Measurements from ENCODE around the gene ATOX1.
"Not testable (repeated sequence)": the region's sequence is repeated elsewhere in the genome, so short reads cannot be mapped to it uniquely, and the experiment has no call there.

ATOX1 gene

DNA sequence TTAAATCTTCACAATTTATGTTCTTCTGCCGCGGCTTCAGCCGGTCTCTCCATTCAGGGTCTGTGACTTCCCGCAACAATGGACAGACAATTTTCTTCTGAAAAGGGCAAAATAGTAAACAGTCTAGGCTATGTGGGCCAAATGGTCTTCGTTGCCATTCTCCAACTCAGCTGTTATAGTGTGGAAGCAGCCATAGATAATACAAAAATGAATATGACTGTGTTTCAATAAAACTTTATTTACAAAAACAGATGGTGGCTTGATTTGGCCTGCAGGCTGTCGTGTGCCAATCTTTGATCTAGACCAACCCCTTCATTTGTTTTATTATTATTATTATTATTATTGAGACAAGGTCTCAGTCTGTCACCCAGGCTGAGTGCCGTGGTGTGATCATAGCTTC is 28.1 kb downstream of the ATOX1 start:
- H3K36me3 ChIP-seq (ENCODE audit: control insufficient read depth, insufficient read depth, low read length) = no peaks in the 10 kb centered on the region
- no peaks in the 10 kb centered on the region for H3K4me1 ChIP-seq (ENCODE audit: control insufficient read depth, insufficient read depth, low read length)
- no peaks in the 10 kb centered on the region for H3K27me3 ChIP-seq (ENCODE audit: control insufficient read depth, insufficient read depth, low read length)
- no peak overlapping the region for H3K9ac ChIP-seq (ENCODE audit: low read depth, low read length)
- H3K9me3 ChIP-seq (ENCODE audit: control insufficient read depth, insufficient read depth, low read length) = peaks cover 5% of the 10 kb centered on the region
- H3K27ac ChIP-seq (ENCODE audit: low read depth, low read length) = no peak overlapping the region
- H3K4me3 ChIP-seq (ENCODE audit: low read depth, low read length) = no peak overlapping the region; the same call in 1 of the 2 replicates

DNA sequence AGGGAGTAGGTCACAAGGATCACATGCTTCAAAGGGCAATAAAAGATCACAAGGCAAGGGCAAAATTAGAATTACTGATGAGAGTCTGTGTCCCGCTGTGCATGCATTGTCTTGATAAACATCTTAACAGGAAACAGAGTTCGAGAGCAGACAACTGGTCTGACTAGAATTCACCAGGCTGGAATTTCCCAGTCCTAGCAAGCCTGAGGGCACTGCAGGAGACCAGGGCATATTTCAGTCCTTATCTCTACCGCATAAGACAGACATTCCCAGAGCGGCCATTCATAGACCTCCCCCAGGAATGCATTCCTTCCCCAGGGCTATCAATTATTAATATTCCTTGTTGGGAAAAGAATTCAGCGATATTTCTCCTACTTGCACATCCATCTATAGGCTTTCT is 28.8 kb downstream of the ATOX1 start:
- H3K4me3 ChIP-seq (ENCODE audit: low read depth, low read length); H3K9me3 ChIP-seq (ENCODE audit: control insufficient read depth, insufficient read depth, low read length); H3K4me1 ChIP-seq (ENCODE audit: control insufficient read depth, insufficient read depth, low read length); H3K9ac ChIP-seq (ENCODE audit: low read depth, low read length); H3K36me3 ChIP-seq (ENCODE audit: control insufficient read depth, insufficient read depth, low read length); H3K27me3 ChIP-seq (ENCODE audit: control insufficient read depth, insufficient read depth, low read length): not testable (repeated sequence)
- H3K27ac ChIP-seq (ENCODE audit: low read depth, low read length) = peak overlapping the region; percentile 35

DNA sequence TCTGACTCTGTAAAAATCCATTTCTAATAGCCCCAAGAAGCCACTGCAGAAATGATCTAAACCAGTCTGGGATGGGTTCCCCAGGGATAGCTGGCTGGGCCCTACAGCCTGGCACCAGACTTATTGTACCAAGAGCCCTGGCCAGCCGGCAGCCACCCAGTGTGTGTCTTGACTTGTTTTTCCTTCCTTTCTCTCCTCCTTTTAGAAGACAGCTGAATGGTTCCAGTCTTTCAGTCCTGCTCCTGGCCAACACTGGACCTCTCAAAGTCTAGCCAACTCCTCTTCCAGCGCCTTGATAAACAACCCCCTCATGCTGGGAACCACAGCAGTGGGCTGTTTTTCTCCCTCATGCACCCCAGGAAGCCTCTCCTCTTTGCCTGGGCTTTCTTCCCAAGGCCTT is 34.1 kb downstream of the ATOX1 start:
- Histone ChIP-seq H3K27ac (ENCODE audit: low read depth, low read length) (no peak overlapping the region), H3K4me3 (ENCODE audit: low read depth, low read length) (no peak overlapping the region), H3K4me1 (ENCODE audit: control insufficient read depth, insufficient read depth, low read length) (peaks cover 15% of the 10 kb centered on the region)

DNA sequence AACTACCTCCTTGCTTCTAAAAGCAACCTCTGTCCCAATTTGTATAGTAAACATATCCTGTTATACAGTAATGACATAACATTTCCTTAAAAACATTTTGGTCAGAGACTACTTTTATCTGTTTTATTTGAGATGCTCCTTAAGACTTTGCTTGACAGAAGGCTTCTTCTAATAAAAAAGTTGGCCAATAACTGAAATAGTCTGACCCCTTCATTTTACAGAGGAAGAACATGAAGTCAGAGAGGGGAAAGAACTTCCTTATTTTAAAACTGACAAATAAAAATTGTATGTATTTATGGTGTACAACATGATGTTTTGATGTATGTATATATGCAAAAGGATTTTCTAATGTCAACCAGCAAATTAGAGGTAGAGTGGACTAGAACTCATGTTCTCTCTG is 35.9 kb downstream of the ATOX1 start:
- Histone ChIP-seq H3K9ac (ENCODE audit: low read depth, low read length) (no peak overlapping the region), H3K27me3 (ENCODE audit: control insufficient read depth, insufficient read depth, low read length) (no peaks in the 10 kb centered on the region), H3K36me3 (ENCODE audit: control insufficient read depth, insufficient read depth, low read length) (no peaks in the 10 kb centered on the region), H3K9me3 (ENCODE audit: control insufficient read depth, insufficient read depth, low read length) (no peaks in the 10 kb centered on the region), H3K4me3 (ENCODE audit: low read depth, low read length) (no peak overlapping the region), H3K27ac (ENCODE audit: low read depth, low read length) (no peak overlapping the region), H3K4me1 (ENCODE audit: control insufficient read depth, insufficient read depth, low read length) (peaks cover 15% of the 10 kb centered on the region)

More for the DNA sequence above, 34.1 kb downstream of the ATOX1 start:
- Histone ChIP-seq H3K9me3 (ENCODE audit: control insufficient read depth, insufficient read depth, low read length) (no peaks in the 10 kb centered on the region; the same call in 1 of the 2 replicates), H3K9ac (ENCODE audit: low read depth, low read length) (no peak overlapping the region), H3K27me3 (ENCODE audit: control insufficient read depth, insufficient read depth, low read length) (no peaks in the 10 kb centered on the region), H3K36me3 (ENCODE audit: control insufficient read depth, insufficient read depth, low read length) (no peaks in the 10 kb centered on the region)

DNA sequence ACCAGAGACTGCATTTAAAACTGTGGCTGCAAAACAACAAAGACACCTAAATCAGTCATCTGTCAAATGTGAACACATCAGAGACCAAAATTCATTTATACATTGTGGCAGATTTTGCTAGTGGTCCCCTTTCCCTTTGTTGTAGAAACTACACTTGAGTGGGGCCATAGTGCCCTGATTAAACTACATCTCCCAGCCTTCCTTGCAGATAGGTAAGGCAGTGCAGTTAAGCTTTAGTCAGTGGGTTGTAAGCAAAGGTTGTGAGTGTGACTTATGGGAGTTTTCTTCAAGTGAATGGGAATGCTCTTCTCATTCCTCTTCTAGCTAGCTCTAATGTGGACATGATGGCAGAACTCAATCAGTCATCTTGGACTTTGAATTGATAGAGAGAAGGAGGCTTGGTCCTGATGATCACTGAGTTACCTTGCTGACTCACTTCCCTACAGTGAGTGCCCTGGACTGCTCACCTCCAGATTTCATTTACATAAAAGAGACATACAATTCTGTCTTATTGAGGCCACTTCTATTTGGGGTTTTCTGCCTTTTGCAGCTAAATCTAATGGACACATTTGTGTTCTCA is 36.5 kb downstream of the ATOX1 start:
- H3K9ac ChIP-seq (ENCODE audit: low read depth, low read length) = no peak overlapping the region
- H3K4me1 ChIP-seq (ENCODE audit: control insufficient read depth, insufficient read depth, low read length) = peaks cover 15% of the 10 kb centered on the region
- no peaks in the 10 kb centered on the region for H3K27me3 ChIP-seq (ENCODE audit: control insufficient read depth, insufficient read depth, low read length)
- H3K4me3 ChIP-seq (ENCODE audit: low read depth, low read length) = no peak overlapping the region
- H3K27ac ChIP-seq (ENCODE audit: low read depth, low read length) = no peak overlapping the region
- no peaks in the 10 kb centered on the region for H3K9me3 ChIP-seq (ENCODE audit: control insufficient read depth, insufficient read depth, low read length)
- H3K36me3 ChIP-seq (ENCODE audit: control insufficient read depth, insufficient read depth, low read length) = no peaks in the 10 kb centered on the region

DNA sequence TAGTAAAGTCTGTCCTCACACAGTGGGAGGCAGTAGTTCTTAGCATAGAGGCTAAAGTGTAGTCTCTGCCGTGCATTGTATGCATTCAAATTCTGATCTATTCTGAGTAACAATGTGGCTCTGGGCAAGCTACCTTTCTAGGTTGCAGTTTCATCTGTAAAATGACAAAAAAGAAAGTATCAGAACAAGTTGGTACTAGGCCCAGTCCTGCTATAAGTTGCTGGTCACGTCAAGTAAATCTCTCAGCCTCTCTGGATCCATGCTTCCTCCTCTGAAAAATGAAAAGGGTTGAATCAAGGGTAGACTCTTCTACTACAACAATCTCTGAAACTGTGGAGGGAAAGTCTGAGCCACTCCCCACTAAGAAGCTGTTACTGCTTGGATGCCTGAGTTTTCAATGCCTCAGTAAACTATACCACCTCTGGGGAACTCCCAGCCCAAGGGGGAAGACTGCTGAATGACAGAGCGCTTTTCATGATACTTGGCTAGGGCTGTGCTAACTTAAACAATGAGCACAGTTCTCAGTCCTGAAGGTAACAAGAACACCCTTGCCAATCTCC is 37.3 kb downstream of the ATOX1 start:
- no peaks in the 10 kb centered on the region for H3K36me3 ChIP-seq (ENCODE audit: control insufficient read depth, insufficient read depth, low read length)
- H3K9me3 ChIP-seq (ENCODE audit: control insufficient read depth, insufficient read depth, low read length) = no peaks in the 10 kb centered on the region
- H3K27me3 ChIP-seq (ENCODE audit: control insufficient read depth, insufficient read depth, low read length) = no peaks in the 10 kb centered on the region
- no peak overlapping the region for H3K4me3 ChIP-seq (ENCODE audit: low read depth, low read length)
- H3K9ac ChIP-seq (ENCODE audit: low read depth, low read length) = peak overlapping the region; percentile 12; the same call in 1 of the 2 replicates
- no peak overlapping the region for H3K27ac ChIP-seq (ENCODE audit: low read depth, low read length)
- peaks cover 15% of the 10 kb centered on the region for H3K4me1 ChIP-seq (ENCODE audit: control insufficient read depth, insufficient read depth, low read length)

DNA sequence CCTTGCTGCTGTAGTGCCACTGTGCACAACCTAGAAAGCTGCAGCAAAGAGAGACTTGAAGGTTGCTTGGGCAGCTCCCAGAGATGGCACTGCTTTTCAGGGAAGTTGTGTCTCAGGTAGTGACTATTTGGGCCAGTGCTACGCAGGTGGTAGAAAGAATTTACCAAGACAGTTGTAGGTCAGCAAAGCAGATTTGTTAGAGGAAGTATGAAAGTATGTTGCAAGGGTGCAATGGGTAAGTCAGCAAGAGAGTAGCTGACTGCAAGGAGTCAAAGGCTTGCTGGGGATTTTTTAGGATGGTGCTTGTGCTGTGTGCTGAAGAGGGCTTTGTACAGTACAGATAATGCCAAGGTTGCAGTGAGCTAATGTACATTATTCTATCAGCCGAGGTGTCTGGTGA is 38.2 kb downstream of the ATOX1 start:
- H3K27ac ChIP-seq (ENCODE audit: low read depth, low read length) = no peak overlapping the region
- no peaks in the 10 kb centered on the region for H3K36me3 ChIP-seq (ENCODE audit: control insufficient read depth, insufficient read depth, low read length)
- H3K9me3 ChIP-seq (ENCODE audit: control insufficient read depth, insufficient read depth, low read length) = no peaks in the 10 kb centered on the region
- H3K4me3 ChIP-seq (ENCODE audit: low read depth, low read length) = no peak overlapping the region
- no peaks in the 10 kb centered on the region for H3K27me3 ChIP-seq (ENCODE audit: control insufficient read depth, insufficient read depth, low read length)
- peaks cover 15% of the 10 kb centered on the region for H3K4me1 ChIP-seq (ENCODE audit: control insufficient read depth, insufficient read depth, low read length)
- no peak overlapping the region for H3K9ac ChIP-seq (ENCODE audit: low read depth, low read length)

DNA sequence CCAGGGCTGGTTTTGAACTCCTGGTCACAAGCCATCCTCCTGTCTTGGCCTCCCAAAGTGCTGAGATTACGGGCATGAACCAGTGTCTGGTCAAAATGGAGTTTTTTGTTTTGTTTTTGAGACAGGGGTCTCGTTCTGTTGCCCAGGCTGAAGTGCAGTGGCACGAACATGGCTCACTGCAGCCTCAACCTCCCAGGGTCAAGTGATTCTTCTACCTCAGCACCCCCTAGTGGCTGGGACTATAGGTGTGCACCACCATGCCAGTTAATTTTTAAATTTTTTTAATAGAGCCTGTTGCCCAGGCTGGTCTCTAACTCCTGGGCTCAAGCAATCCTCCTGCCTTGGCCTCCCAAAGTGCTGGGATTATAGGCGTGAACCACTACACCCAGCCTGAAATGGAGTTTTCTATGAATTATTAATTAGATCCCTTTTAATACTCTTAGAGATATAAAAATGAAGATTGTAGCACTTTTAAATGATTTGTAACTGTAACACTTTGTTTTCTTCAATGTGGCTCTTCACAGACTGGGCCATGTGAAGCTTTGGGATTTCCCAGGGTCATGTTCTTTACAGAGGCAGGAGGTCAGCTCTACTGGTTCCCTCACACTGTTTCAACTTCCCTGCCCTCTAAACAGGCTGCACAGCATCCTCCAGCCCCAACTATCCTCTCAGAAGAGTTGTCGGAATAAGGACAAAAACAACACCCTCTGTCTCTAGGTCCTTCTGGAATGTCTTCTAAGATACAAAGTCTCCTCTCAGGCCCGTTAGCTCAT is 39.0 kb downstream of the ATOX1 start:
- no peaks in the 10 kb centered on the region for H3K36me3 ChIP-seq (ENCODE audit: control insufficient read depth, insufficient read depth, low read length)
- H3K27me3 ChIP-seq (ENCODE audit: control insufficient read depth, insufficient read depth, low read length) = no peaks in the 10 kb centered on the region
- no peaks in the 10 kb centered on the region for H3K9me3 ChIP-seq (ENCODE audit: control insufficient read depth, insufficient read depth, low read length)
- no peak overlapping the region for H3K27ac ChIP-seq (ENCODE audit: low read depth, low read length)
- H3K4me1 ChIP-seq (ENCODE audit: control insufficient read depth, insufficient read depth, low read length) = peaks cover 15% of the 10 kb centered on the region
- H3K4me3 ChIP-seq (ENCODE audit: low read depth, low read length) = no peak overlapping the region
- no peak overlapping the region for H3K9ac ChIP-seq (ENCODE audit: low read depth, low read length)

DNA sequence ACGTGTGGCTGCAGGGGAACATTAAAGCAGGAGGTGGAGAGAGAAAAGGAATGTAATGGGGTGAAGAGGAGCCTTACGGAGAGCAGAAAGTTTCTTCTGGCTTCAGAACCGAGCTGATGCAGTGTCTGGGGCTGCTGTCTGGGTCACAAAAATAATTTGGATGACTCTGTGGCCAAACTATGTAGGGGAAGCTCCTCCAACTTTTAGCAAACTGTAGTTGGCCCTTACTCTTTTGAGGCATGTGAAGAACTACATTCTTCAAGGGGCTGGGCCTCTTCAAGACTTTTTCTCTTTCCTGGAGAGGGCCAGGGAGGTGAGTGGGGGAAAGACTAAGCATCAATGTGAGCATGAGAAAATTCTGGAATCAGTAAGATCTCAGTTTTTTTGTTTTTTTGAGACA is 39.8 kb downstream of the ATOX1 start:
- Histone ChIP-seq H3K4me1 (ENCODE audit: control insufficient read depth, insufficient read depth, low read length) (peaks cover 15% of the 10 kb centered on the region), H3K36me3 (ENCODE audit: control insufficient read depth, insufficient read depth, low read length) (no peaks in the 10 kb centered on the region), H3K9ac (ENCODE audit: low read depth, low read length) (no peak overlapping the region), H3K27me3 (ENCODE audit: control insufficient read depth, insufficient read depth, low read length) (no peaks in the 10 kb centered on the region), H3K27ac (ENCODE audit: low read depth, low read length) (no peak overlapping the region), H3K9me3 (ENCODE audit: control insufficient read depth, insufficient read depth, low read length) (no peaks in the 10 kb centered on the region), H3K4me3 (ENCODE audit: low read depth, low read length) (no peak overlapping the region)

DNA sequence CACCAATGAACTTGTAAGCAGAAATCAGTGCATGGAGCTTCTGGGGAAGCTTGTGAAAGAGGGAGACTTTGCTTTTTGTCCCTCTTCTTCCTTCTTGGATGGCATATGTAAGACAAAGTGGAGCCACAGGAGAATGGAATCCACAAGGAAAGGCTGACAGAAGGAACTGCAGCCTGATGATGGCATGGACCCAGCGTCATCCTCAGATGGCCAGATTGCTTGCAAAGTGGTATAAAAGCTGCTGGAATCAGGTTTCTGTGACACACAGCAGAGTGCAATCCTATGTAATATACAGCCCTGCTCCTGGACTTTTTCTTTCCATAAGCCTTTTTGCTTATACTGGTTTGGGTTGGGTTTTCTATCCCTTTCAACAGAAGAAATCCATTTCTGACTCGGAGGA is 40.3 kb downstream of the ATOX1 start:
- Histone ChIP-seq H3K9ac (ENCODE audit: low read depth, low read length) (no peak overlapping the region), H3K4me3 (ENCODE audit: low read depth, low read length) (no peak overlapping the region), H3K27ac (ENCODE audit: low read depth, low read length) (no peak overlapping the region), H3K27me3 (ENCODE audit: control insufficient read depth, insufficient read depth, low read length) (no peaks in the 10 kb centered on the region), H3K9me3 (ENCODE audit: control insufficient read depth, insufficient read depth, low read length) (no peaks in the 10 kb centered on the region), H3K36me3 (ENCODE audit: control insufficient read depth, insufficient read depth, low read length) (no peaks in the 10 kb centered on the region), H3K4me1 (ENCODE audit: control insufficient read depth, insufficient read depth, low read length) (peaks cover 15% of the 10 kb centered on the region)

DNA sequence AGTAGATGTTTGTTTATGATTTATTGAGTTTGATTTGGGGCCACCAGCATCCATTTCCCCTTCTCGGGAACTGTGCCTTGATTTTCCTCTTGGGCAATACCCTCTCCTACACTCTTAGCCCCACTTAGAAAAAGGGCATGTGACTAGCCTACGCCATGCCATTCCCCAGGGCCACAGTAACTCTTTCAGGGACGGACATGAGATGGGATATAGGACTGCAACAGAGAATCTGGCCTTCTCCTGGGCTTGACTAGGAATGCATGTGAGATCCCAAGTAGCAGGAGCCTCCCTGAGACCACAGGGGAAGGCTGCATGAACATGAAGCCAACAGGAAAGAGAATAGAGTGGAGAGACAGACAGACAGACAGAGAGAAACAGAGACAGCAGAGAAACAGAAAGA is 41.0 kb downstream of the ATOX1 start:
- peaks cover 15% of the 10 kb centered on the region for H3K4me1 ChIP-seq (ENCODE audit: control insufficient read depth, insufficient read depth, low read length)
- no peaks in the 10 kb centered on the region for H3K27me3 ChIP-seq (ENCODE audit: control insufficient read depth, insufficient read depth, low read length)
- H3K9ac ChIP-seq (ENCODE audit: low read depth, low read length) = no peak overlapping the region
- H3K4me3 ChIP-seq (ENCODE audit: low read depth, low read length) = no peak overlapping the region
- H3K27ac ChIP-seq (ENCODE audit: low read depth, low read length) = no peak overlapping the region
- no peaks in the 10 kb centered on the region for H3K9me3 ChIP-seq (ENCODE audit: control insufficient read depth, insufficient read depth, low read length)
- no peaks in the 10 kb centered on the region for H3K36me3 ChIP-seq (ENCODE audit: control insufficient read depth, insufficient read depth, low read length)

All from HUES48 (cell line).